Ishikawa (cell line): ENCODE measurements around the gene FAM118A.

ENCODE experiments used
- CEBPB ChIP-seq: IDR thresholded peaks from 2 replicates; pipeline ENCODE4 v1.6.1; 2012
- CREB1 ChIP-seq: IDR thresholded peaks from 2 replicates; pipeline ENCODE4 v1.6.1; 2012; ENCODE audit warnings: low read depth
- EP300 ChIP-seq: IDR thresholded peaks from 2 replicates; pipeline ENCODE4 v1.6.1; 2012; ENCODE audit warnings: borderline replicate concordance
- MAX ChIP-seq: IDR thresholded peaks from 2 replicates; pipeline ENCODE4 v1.6.1; 2012
- NFIC ChIP-seq: IDR thresholded peaks from 2 replicates; pipeline ENCODE4 v1.6.1; 2012
- RAD21 ChIP-seq: IDR thresholded peaks from 2 replicates; pipeline ENCODE4 v1.6.1; 2012; ENCODE audit warnings: low read depth
- REST ChIP-seq: IDR thresholded peaks from 2 replicates; pipeline ENCODE4 v1.6.1; 2012; ENCODE audit warnings: low read depth, mild to moderate bottlenecking
- TAF1 ChIP-seq: IDR thresholded peaks from 2 replicates; pipeline ENCODE4 v1.6.1; 2012; ENCODE audit warnings: low read depth, mild to moderate bottlenecking
- TCF12 ChIP-seq: IDR thresholded peaks from 2 replicates; pipeline ENCODE4 v1.6.1; 2012; ENCODE audit warnings: low read depth
- TEAD4 ChIP-seq: IDR thresholded peaks from 2 replicates; pipeline ENCODE4 v1.6.1; 2012
- YY1 ChIP-seq: IDR thresholded peaks from 2 replicates; pipeline ENCODE4 v1.6.1; 2012; ENCODE audit warnings: low read depth

GRCh38 chr22:45290410-45290936, 19.3 kb upstream of the FAM118A start:
- TF ChIP-seq CREB1 = no peak
- no peak for TF ChIP-seq TCF12
- peak; percentile 65; the same call in 1 of the 2 replicates for TF ChIP-seq MAX
- TF ChIP-seq TAF1 = no peak
- no peak for TF ChIP-seq EP300
- TF ChIP-seq REST = no peak
- no peak for TF ChIP-seq YY1
- no peak for TF ChIP-seq CEBPB
- no peak for TF ChIP-seq TEAD4
- no peak for TF ChIP-seq RAD21
- no peak for TF ChIP-seq NFIC
